HG03439 (cell line): ENCODE results near the gene GNAS-AS1.

ENCODE experiments used
- ATAC-seq: cut with Tn5 transposase; IDR thresholded peaks from one replicate; pipeline ENCODE4 v1.9.1; 2021; ENCODE audit warnings: mild to moderate bottlenecking, moderate library complexity; ENCODE audit not compliant: unreplicated experiment

GNAS-AS1 gene

GRCh38 chr20:58886546-58886945, 35.8 kb upstream of the GNAS-AS1 start:
- no peak for ATAC-seq

GRCh38 chr20:58884966-58885365, 34.3 kb upstream of the GNAS-AS1 start:
- no peak for ATAC-seq

GRCh38 chr20:58883241-58883691, 32.6 kb upstream of the GNAS-AS1 start:
- ATAC-seq: no peak

GRCh38 chr20:58882704-58883089, 32.0 kb upstream of the GNAS-AS1 start:
- ATAC-seq: no peak

- ATAC-seq: no peak
These were observed 30.5 kb upstream of the GNAS-AS1 start for GRCh38 chr20:58880994-58881752.

GRCh38 chr20:58880441-58880840, 29.7 kb upstream of the GNAS-AS1 start:
- ATAC-seq: no peak

- no peak for ATAC-seq
These were observed 27.7 kb upstream of the GNAS-AS1 start for GRCh38 chr20:58878399-58878798.

- ATAC-seq: no peak
These were observed 27.3 kb upstream of the GNAS-AS1 start for GRCh38 chr20:58877976-58878360.

GRCh38 chr20:58877050-58877975, 26.6 kb upstream of the GNAS-AS1 start:
- no peak for ATAC-seq

GRCh38 chr20:58876437-58876836, 25.7 kb upstream of the GNAS-AS1 start:
- no peak for ATAC-seq

- no peak for ATAC-seq
These were observed 24.9 kb upstream of the GNAS-AS1 start for GRCh38 chr20:58875541-58876134.

- no peak for ATAC-seq
These were observed 24.4 kb upstream of the GNAS-AS1 start for GRCh38 chr20:58875111-58875510.

- ATAC-seq: no peak
These were observed 23.8 kb upstream of the GNAS-AS1 start for GRCh38 chr20:58874469-58874868.

- no peak for ATAC-seq
These were observed 20.9 kb upstream of the GNAS-AS1 start for GRCh38 chr20:58871533-58872102.

GRCh38 chr20:58870293-58871014, 19.8 kb upstream of the GNAS-AS1 start:
- ATAC-seq: no peak

- ATAC-seq: no peak
These were observed 19.0 kb upstream of the GNAS-AS1 start for GRCh38 chr20:58869662-58870227.

- no peak for ATAC-seq
These were observed 18.1 kb upstream of the GNAS-AS1 start for GRCh38 chr20:58868795-58869194.

- no peak for ATAC-seq
These were observed 16.5 kb upstream of the GNAS-AS1 start for GRCh38 chr20:58867211-58867610.

GRCh38 chr20:58865843-58866242, 15.1 kb upstream of the GNAS-AS1 start:
- ATAC-seq: no peak

GRCh38 chr20:58864346-58864745, 13.6 kb upstream of the GNAS-AS1 start:
- no peak for ATAC-seq
